ENCODE data around the gene CYLD.

The CYLD gene

DNA sequence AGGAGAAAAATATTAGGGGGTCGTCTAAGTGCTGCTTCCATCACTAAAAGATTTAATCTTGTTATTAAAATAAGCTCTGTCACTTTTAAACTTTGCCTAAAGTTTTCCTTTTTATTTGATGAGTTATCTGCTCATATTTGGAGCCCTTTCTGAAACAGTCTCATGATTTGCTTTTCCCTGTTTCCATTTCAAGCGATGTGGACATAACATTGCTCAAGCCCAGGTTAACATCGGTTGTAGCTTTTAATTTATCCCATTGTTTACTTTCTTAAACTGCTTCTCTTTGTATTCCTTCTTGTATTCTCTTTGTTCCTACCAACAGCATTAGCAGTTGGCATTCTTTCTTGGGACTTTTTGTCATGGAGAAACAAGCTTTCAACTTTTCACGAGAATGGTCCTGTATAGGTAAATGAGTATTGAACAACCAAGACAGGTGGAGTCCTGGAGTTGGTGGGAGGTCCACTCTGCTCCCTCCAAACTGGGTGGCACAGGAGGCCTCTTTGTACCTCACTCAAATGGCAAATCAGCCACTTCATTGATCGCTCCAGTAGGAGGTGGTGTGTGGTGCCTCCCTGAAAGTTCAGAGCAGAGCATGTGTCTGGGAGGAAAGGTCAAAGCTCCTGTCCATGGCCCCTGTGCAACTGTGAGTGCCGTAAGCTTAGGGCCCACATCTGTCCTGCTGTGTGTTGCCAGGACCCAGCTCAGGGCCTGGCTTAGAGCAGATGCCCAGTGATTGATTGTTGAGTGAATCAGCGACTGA lies 107.0 kb downstream of the CYLD start:
- no peak for FAIRE-seq

All from G401.6 (cell line).